Transverse colon (tissue), 4 donors: Measurements from ENCODE around the gene PCCA. TPM values are rescaled to one million over a fixed set of nuclear protein-coding genes. Genes with fewer than 3 reads are reported as not detected.
"Not testable (repeated sequence)": the region's sequence is repeated elsewhere in the genome, so short reads cannot be mapped to it uniquely, and the experiment has no call there.

ENCODE experiments used
- DNase-seq: peaks from one replicate; pipeline ENCODE4 v3.0.0-alpha.2; 2019
- H3K27ac ChIP-seq, 4 donors: fragments of 200-600 bp; sonication (generic); 2 replicates each; pipeline ENCODE4 v1.5.1; 2016 to 2018; ENCODE audit warnings: inconsistent platforms in 4 of 4
- H3K27me3 ChIP-seq: fragments of 200-600 bp; sonication (generic); 2 replicates; pipeline ENCODE4 v1.5.1; 2017; ENCODE audit warnings: inconsistent platforms
- H3K36me3 ChIP-seq, 4 donors: fragments of 200-600 bp; sonication (generic); 2 replicates each; pipeline ENCODE4 v1.5.1; 2017 to 2019; ENCODE audit warnings: inconsistent platforms in 4 of 4
- H3K4me1 ChIP-seq, 4 donors: fragments of 200-600 bp; sonication (generic); 2 replicates each; pipeline ENCODE4 v1.5.1; 2017 to 2020; ENCODE audit warnings: inconsistent platforms in 4 of 4
- H3K4me3 ChIP-seq, 4 donors: fragments of 200-600 bp; sonication (generic); 1 replicate in 1 of 4; 2 replicates in 3 of 4; pipeline versions ENCODE4 v1.5.1 to v1.6.1; 2017 to 2019; ENCODE audit warnings: inconsistent platforms in 4 of 4
- H3K9me3 ChIP-seq, 2 donors: fragments of 200-600 bp; sonication (generic); 2 replicates each; pipeline ENCODE4 v1.5.1; 2017 to 2019; ENCODE audit warnings: inconsistent platforms in 2 of 2
- EP300 ChIP-seq: sonication (generic); formaldehyde crosslinking; IDR thresholded peaks from one replicate; pipeline ENCODE4 v1.6.1; 2017; ENCODE audit warnings: antibody characterized with exemption, low read depth
- POLR2A ChIP-seq: fragments of 450-650 bp; IDR thresholded peaks from one replicate; pipeline ENCODE4 v1.6.1; 2016; ENCODE audit warnings: antibody characterized with exemption, mild to moderate bottlenecking, moderate library complexity
- POLR2AphosphoS5 ChIP-seq, 3 donors: sonication (generic); formaldehyde crosslinking; IDR thresholded peaks; one replicate each; pipeline ENCODE4 v1.6.1; 2016; ENCODE audit warnings: antibody characterized with exemption in 3 of 3
- WGBS, 2 donors: methylation state at CpG; one replicate each; pipeline ENCODE4 v1.1.5; 2018; ENCODE audit warnings: low coverage in 1 of 2; 5-methylcytosine and 5-hydroxymethylcytosine counted together
- in situ Hi-C, 4 donors: fragments of 200-750 bp; cut with MboI; loops; one replicate each; pipeline versions ENCODE4 v1.15.0 to v1.15.1; 2017; ENCODE audit warnings: low sequenced_read_pairs in 3 of 4, low pct_ligation_motif_present in 1 of 4, low pct_unique_long_range_greater_than_20kb in 1 of 4
- intact Hi-C: fragments of 100-400 bp; cut with DNase I; formaldehyde crosslinking; loops from one replicate; pipeline ENCODE4 v1.15.1; 2023; ENCODE audit warnings: low total_unique reads
- total RNA-seq, 4 donors: library from RNA; depleted of rRNA; stranded (reverse); fragments of >200 nt; gene quantifications; one replicate each; pipeline ENCODE4 v1.1.0, GENCODE V29; 2016
- TF ChIP-seq, protein P1 (sequence below), 5 experiments: fragments of 200-600 bp in 3 of 5; fragments of 450-650 bp in 2 of 5; sonication (generic) in 3 of 5; IDR thresholded peaks; 1 replicate in 2 of 5; 2 replicates in 3 of 5; pipeline ENCODE4 v1.5.1; 2016 to 2017; ENCODE audit warnings: antibody characterized with exemption in 5 of 5, inconsistent platforms in 3 of 5, mild to moderate bottlenecking in 2 of 5, moderate library complexity in 1 of 5

The PCCA gene
- total RNA-seq, 4 donors from 2014 or later: 13.1 to 87.8 (median 74.6) TPM

DNA sequence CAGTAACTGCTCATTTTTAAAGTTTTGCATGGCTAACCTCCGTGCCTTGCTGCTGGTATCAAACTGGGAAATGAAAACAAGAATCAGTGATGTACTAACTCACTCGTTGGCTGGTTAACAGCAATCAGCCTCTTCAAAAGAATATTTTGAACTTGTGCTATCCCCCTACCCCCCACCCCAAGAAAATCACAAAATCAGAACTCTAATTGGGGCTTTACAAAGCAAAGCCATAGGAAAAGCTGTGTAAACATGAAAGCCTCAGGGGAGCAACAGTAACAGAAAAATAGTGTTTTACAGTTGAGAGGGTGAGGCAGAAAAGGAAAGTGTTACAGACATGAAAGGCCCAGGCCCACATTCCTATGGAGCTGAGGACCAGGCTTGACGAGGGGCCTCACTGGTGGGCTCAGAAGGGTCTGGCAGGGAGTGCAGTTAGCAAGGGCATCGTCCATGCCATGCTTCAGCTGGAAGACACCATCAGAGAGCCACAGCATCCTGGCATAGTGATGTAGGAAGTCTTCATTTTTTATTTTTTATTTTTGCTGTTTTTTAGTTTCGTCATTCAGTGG is 217.6 kb downstream of the PCCA start:
- no peaks in the 10 kb centered on the region for H3K4me1 ChIP-seq
- H3K27me3 ChIP-seq: no peaks in the 10 kb centered on the region
- intact Hi-C loops: no loop called here
- no peak for TF ChIP-seq POLR2AphosphoS5 (IDR thresholded peaks at IDR 0.05)
- 84 to 87% methylated on average over 5 of the region's 5 CpGs for WGBS, 2 donors
- no peak overlapping the region for H3K4me3 ChIP-seq
- peaks cover 0 to 7% (median 0%) of the 10 kb centered on the region in 4 donors for H3K36me3 ChIP-seq
- in situ Hi-C loops: no loop called here
- no peaks in the 10 kb centered on the region for H3K9me3 ChIP-seq
- H3K27ac ChIP-seq: no peak overlapping the region
- DNase-seq: no peak

DNA sequence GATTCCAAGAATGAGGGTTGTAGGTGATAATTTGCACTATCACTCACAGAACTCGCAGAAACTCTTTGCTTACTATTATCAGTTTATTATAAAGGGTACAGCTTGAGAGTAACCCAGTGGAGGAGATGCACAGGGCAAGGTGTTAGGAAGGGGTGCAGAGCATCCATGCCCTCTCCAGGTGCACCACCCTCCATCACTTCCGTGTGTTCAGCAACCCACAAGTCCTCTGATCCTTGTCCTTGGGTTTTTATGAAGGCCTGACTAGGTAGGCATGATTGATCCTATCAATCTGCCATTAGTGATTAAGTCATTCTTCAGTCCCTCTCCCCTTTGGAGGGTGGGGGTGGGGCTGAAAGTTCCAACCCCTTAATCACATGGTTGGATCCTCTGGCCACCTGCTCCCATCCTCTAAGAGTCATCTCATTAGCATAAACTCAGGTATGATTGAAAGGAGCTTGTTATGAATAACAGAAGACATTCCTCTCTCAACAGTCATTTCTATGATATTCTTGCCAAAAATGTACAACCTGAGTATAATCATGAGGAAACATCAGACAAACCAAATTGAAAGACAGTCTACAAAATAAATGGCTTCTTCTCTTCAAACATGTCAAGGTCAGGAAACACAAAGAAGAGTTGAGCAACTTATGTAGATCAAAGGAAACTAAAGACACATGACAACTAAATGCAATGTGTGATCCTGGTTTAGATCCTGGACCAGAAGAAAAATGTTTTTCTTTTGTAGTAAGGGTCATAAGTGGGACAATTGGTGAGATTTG is 225.4 kb downstream of the PCCA start:
- 98% methylated on average over 2 of the region's 2 CpGs; no CpG with 5 or more reads in 1 of the 2 donors for WGBS, 2 donors

DNA sequence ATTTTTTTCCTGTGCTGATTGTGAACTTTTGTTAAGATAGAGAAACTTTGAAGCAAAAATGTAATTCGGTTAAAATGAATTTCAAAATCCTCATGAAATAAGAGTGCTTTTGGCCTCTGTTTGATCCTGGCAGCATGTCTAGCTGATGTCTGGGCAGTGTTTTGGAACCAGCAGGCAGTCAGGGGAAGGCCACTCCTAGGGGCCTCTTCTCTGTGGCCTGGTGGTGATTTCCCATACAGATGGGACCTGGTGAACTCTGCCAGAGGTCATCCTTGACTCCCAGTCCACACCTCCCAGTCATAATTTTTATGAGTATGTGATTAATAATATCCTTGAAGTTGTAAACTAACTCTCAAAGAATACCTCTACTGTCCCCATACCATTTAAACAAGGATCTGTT is 226.6 kb downstream of the PCCA start:
- WGBS, 2 donors: 90 to 94% methylated on average over 1 of the region's 1 CpG
- no peaks in the 10 kb centered on the region for H3K4me1 ChIP-seq
- intact Hi-C loops (no loop called here), in situ Hi-C loops (no loop called here)
- no peaks in the 10 kb centered on the region for H3K27me3 ChIP-seq
- peaks cover 0 to 19% (median 0%) of the 10 kb centered on the region in 4 donors for H3K36me3 ChIP-seq
- DNase-seq: no peak
- H3K9me3 ChIP-seq: peaks cover 0 to 3% of the 10 kb centered on the region in 2 donors
- no peak overlapping the region for H3K27ac ChIP-seq
- TF ChIP-seq POLR2A (no peak), POLR2AphosphoS5 (IDR thresholded peaks at IDR 0.05) (no peak), EP300 (no peak)
- TF ChIP-seq, protein P1, sequence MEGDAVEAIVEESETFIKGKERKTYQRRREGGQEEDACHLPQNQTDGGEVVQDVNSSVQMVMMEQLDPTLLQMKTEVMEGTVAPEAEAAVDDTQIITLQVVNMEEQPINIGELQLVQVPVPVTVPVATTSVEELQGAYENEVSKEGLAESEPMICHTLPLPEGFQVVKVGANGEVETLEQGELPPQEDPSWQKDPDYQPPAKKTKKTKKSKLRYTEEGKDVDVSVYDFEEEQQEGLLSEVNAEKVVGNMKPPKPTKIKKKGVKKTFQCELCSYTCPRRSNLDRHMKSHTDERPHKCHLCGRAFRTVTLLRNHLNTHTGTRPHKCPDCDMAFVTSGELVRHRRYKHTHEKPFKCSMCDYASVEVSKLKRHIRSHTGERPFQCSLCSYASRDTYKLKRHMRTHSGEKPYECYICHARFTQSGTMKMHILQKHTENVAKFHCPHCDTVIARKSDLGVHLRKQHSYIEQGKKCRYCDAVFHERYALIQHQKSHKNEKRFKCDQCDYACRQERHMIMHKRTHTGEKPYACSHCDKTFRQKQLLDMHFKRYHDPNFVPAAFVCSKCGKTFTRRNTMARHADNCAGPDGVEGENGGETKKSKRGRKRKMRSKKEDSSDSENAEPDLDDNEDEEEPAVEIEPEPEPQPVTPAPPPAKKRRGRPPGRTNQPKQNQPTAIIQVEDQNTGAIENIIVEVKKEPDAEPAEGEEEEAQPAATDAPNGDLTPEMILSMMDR (IDR thresholded peaks at IDR 0.05): no peak
- H3K4me3 ChIP-seq: no peak overlapping the region

More for the DNA sequence above, 225.4 kb downstream of the PCCA start:
- TF ChIP-seq EP300 (no peak), POLR2A (no peak), POLR2AphosphoS5 (IDR thresholded peaks at IDR 0.05) (no peak)
- TF ChIP-seq, protein P1 (IDR thresholded peaks at IDR 0.05): no peak
- Histone ChIP-seq H3K27me3 (no peaks in the 10 kb centered on the region), H3K4me1 (no peaks in the 10 kb centered on the region), H3K9me3 (peaks cover 0 to 3% of the 10 kb centered on the region in 2 donors), H3K27ac (no peak overlapping the region), H3K4me3 (no peak overlapping the region), H3K36me3 (peaks cover 0 to 23% (median 0%) of the 10 kb centered on the region in 4 donors)
- DNase-seq: no peak
- in situ Hi-C loops: no loop called here
- intact Hi-C loops: no loop called here

DNA sequence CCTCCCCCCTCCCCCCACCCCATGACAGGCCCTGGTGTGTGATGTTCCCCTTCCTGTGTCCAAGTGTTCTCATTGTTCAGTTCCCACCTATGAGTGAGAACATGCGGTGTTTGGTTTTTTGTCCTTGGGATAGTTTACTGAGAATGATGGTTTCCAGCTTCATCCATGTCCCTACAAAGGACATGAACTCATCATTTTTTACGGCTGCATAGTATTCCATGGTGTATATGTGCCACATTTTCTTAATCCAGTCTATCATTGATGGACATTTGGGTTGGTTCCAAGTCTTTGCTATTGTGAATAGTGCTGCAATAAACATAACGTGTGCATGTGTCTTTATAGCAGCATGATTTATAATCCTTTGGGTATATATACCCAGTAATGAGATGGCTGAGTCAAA is 229.6 kb downstream of the PCCA start:
- not testable (repeated sequence) for DNase-seq

DNA sequence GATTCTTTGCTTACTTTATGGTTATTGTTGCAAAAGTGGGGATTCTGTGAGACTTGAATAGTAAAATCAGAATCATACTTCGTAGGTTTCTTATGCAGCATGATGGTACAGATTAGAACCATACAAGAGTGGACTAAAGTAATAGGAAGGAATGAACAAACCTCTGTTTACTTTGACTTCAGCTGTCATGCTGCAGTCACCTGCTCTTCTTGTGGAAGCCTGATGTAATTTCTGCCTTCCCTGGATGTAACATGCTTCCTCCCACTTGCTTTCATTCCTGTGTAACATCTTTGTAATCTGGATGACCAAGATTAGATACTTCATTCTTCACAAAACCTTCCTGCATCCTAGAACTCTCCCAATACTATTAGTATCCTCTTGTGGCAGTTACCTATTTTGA is 235.0 kb downstream of the PCCA start:
- in situ Hi-C loops: no loop called here
- Histone ChIP-seq H3K27ac (no peak overlapping the region), H3K27me3 (no peaks in the 10 kb centered on the region), H3K9me3 (no peaks in the 10 kb centered on the region), H3K4me1 (no peaks in the 10 kb centered on the region), H3K4me3 (no peak overlapping the region), H3K36me3 (peaks cover 0 to 17% (median 4%) of the 10 kb centered on the region in 4 donors)
- intact Hi-C loops: no loop called here
- 67 to 75% methylated on average over 1 of the region's 1 CpG for WGBS, 2 donors
- TF ChIP-seq POLR2A (no peak), POLR2AphosphoS5 (IDR thresholded peaks at IDR 0.05) (no peak), EP300 (no peak)
- TF ChIP-seq, protein P1 (IDR thresholded peaks at IDR 0.05): no peak
- DNase-seq: no peak

More for the DNA sequence above, 229.6 kb downstream of the PCCA start:
- H3K9me3 ChIP-seq, in situ Hi-C loops, H3K4me3 ChIP-seq, H3K27ac ChIP-seq, intact Hi-C loops, H3K4me1 ChIP-seq, H3K27me3 ChIP-seq: not testable (repeated sequence)
- H3K36me3 ChIP-seq: peaks cover 0 to 11% (median under 1%) of the 10 kb centered on the region in 4 donors
- WGBS, 2 donors: 80 to 88% methylated on average over 1 to 3 of the region's 3 CpGs
